Activated gamma-delta T cell (primary cell): ENCODE measurements around the gene ZC3H14.

Source experiments
- DNase-seq: peaks from one replicate; lab custom pipeline; 2025; lab: John Stamatoyannopoulos, UW

Gene ZC3H14

DNA sequence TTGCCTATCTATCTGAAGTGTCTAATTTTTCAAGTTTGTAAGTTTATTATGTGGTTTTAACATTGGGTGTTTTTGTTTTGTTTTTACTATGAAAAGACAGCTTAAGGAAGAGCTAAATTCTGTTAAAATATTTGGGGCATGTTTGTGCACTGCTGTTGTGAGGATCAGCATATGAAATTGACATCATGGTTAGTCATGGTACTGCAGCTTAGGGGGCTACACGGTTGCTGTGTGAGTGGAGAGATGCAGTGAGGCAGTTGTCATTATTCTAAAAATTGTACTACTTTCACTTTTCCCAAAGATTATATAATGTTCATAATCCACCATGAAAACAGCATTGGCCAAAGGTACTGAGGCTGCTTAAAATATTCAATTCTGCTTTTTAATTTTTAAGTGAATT, 49.0 kb downstream of the ZC3H14 start:
- DNase-seq = no peak

DNA sequence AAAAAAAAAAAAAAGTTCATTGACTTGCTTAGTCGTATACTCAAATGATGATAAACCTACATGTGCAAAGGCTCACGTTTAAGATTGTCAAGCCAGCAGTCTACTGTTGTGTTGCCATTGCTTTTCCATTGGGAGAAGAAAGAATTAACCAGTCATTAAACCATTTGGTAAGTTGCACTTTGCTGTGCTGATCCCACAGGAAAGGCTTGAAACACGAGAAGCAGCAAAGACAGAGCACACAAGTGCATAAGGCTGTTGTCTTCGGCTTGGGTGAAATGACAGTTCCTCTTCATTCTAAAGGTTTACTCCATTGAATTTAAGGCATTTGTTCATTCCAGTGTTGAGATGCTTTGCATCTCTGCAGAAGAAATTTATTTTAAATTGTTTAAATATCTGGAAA, 50.1 kb downstream of the ZC3H14 start:
- no peak for DNase-seq

DNA sequence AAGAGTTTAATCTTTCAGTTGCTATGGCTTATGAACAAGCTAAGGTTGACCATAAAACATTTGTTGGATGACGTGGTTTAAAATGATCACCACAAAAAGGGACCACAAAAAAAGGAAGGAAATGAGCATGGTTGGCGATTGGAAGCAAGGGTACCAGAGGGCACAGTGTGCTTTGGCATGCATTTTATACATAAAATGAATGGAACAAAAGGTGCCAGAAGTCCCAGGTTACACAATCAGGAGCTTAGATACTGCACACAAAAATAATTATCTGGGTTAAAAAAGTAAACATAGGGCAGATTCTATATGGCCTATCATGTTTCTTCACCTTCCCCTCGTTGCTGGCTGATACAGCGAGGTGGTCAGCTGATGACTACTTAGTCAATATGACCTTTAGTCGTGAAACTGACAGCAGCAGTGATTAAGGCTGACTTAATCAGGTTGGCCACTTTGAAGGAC, 50.7 kb downstream of the ZC3H14 start:
- no peak for DNase-seq

DNA sequence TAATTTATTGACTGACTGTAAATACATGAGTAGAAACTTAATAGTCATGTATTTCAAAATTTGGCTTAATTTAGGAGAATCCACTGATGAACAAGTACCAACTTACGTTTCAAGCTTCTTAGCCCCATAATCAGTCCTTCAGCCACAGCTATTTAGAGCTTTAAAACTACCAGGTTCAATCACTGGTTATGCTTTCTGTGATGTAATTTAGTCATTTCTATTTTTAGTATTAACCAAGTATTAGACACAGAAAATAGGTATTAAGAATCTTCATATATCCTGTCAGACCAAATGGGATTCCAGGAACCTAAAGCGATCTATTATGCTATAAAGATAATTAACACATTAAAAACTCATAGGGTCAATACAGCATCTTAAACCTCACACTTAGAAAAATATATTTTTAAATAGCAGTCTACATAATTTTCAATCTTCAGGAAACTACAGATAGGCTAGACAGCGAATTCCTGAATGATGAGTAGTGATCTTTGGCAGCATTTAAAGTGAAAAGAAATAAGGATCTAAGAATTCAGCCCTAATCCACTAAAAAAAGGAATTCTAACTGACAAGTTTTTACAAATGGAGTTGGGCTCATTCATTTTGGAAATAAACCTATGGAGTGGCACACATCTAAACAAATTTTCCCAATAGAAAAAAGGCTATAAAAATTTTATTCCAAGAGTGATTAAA, 51.5 kb downstream of the ZC3H14 start:
- DNase-seq = no peak

DNA sequence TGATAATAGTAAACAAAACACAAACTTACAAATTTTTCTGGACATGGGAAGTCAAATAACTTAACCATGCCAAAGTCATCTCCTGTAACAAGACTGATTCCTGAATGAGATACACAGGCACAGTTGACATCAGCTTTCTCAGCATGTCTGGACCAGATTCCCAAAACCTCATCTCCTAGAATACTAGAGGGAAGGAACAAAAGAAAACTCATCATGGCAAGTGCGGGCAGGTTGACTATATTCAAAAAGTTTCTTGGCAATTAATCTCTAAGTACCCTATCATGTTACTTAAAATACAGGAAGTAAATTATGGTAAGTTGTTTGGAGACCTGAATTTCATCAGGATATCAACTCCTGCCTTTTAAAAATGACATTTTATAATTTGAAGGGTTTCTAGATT, 53.9 kb downstream of the ZC3H14 start:
- no peak for DNase-seq

DNA sequence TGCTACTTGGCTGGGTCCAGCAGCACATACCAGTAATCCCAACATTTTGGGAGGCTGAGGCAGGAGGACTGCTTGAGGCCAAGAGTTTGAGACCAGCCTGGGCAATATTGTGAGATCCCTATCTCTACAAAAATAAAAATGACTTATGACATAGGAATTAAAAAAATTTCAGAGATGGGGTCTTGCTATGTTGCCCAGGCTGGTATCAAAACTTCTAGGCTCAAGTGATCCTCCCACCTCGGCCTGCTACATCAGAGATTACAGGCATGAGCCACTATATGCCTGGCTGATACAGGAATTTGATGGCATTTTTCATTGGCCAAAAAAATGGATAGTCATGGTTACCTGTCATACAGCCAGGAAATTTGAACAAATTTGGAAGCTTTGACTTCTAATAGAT, 54.6 kb downstream of the ZC3H14 start:
- no peak for DNase-seq

DNA sequence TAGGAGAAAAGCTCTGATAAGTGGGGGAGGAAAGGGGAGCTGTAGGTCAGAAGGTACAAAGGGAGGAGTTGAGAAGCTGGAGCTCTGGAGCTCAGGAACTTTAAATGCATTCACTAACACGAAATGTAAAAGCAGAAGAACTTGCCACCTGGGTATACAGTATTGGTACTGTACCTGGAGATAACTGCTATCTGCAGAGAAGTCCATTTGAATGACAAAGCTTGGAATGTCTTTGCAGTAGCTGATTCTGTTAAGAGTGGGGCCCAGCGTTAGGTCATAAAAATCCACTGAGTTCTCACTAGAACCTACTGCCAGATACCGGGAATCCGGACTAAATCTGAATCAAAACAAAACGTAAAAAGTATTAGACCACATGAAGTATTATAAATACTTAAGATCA, 55.6 kb downstream of the ZC3H14 start:
- DNase-seq = no peak

DNA sequence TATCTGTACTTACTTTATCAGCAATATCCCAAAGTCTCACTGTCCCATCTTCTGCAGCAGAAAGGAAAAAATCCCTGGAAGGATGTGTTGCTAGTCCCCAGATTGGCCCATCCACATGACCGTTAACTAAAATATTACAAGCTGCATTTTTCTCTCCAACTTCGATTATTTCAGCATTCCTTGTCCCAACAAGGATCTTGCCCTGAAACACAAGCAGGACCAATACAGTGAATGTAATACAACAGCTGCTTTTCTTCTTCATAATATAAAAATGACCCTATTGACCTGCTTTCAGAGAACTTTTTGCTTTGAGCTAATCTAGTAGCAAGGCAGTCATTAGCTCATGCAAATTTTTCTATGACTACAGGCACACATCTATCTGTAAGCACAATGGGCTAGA, 58.3 kb downstream of the ZC3H14 start:
- no peak for DNase-seq

DNA sequence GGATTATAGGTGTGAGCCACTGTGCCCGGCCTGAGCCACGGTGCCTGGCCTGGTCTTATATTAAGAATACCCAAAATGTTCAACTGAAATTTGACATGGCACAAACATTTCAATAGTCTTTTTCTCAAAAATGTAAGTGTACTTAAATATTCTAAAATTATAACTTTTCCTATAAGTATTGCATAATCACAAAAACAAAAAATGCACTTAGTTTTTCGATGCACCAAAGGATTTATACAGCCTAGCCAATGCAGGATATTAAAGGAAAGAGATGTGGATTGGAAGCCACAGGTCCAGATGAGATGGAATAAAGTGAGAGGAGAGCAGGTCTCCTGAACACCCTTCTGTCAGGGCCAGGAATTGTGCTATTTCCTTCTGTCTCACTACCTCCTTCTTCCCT, 62.8 kb downstream of the ZC3H14 start:
- no peak for DNase-seq

DNA sequence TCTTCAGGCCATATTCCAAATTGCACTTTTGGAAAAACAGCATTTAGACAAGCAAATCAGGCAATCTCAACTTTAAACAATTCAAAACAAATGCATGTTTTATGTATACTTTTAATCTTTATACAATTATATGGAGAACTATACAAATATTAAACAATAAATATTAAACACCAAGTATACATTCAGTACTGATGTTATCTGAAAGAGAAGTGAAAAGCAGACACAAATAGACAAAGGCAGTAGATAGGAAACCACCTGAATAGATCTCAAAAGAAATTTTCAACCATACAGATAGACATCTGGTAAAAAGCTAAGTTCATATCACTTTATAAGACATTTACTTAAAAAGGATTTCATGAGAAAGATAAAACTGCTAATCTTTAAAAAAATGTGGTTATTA, 65.2 kb downstream of the ZC3H14 start:
- DNase-seq = no peak

DNA sequence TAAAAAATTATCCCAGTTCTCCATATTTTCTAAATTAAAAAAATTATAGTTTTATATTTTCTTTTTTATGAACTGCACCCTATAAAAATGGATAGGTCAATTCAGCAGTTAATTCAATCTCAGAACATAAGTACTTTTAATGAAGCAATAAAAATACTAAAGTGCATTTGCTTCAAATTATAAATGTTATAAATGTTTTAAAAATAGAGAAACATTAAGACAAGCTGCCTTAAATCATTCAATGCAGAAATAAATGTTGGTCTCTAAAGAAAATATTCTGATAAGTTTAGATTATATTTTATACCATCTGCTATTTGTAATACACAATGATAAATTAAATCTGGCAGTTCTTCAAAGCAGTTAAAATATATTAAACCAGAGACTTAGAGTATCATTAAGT, 65.6 kb downstream of the ZC3H14 start:
- DNase-seq = no peak

DNA sequence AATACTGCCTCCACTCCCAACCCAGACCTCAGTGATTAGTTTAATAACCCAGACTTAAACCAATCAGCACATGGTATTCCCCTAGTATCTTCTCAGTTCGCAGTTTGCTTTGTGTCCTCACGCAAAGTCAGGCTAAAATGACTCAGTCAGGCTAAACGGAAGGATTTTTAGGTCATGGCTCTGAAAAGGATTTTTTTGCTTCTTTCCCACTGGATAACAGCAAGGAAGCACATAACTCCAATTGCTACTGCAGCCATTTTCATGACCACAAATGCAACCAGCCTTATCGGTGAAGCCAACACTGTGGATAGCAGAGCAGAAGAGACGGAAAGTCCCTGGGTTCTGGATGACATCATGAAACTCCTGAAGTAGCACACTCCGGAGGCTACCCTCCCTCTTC, 67.7 kb downstream of the ZC3H14 start:
- no peak for DNase-seq

DNA sequence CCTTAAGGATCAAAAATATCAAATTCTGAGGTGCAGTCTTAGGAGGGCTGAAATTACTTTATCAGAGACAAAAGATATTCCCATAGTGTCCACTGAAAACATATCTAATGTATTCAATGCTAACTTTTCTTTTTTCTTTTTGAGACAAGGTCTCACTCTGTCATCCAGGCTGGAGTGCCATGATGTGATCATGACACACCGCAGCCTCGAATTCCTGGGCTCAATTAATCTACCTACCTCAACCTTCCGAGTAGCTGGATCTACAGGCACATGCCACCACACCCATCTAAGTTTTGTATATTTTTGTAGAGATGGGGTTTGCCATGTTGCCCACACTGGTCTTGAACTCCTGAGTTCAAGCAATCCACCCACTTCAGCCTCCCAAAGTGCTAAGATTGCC, 68.3 kb downstream of the ZC3H14 start:
- no peak for DNase-seq

DNA sequence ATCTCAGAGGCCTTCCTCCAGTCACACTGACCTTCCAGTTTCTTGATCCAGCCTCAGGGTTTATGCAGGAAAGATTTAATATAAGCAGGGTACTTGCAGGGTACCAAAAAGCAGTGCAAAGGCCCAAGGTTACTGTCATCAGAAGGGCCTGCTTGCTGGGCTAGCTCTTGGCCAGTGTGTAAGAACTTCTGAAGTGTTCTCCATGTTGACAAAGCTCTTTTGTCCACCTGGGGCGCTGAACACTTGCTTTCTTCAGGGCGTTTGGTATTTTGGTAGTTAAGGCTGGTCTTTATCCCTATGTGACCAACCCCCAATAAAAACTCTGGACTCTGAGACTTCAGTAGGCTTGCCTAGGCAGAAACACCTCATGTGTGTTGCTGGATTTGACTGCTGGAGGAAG, 69.7 kb downstream of the ZC3H14 start:
- DNase-seq = no peak

DNA sequence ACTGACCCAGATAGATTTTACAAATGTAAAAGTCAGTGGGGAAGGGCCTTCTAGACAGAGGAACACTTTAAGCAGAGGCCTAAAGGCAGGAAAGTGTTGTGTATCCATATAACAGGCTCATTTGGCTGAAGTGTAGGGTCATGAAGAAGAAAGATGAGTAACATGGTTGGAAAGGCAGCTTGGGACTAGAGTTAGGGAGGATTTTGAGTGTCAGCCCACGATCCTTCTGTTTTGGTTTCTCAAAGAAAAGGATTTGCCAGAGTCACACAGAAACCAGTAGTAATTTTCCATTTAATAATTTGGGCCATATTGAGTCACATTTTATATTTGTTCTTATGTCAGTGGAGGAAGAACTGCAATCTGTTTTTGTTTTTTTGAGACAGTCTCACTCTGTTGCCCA, 76.4 kb downstream of the ZC3H14 start:
- no peak for DNase-seq

DNA sequence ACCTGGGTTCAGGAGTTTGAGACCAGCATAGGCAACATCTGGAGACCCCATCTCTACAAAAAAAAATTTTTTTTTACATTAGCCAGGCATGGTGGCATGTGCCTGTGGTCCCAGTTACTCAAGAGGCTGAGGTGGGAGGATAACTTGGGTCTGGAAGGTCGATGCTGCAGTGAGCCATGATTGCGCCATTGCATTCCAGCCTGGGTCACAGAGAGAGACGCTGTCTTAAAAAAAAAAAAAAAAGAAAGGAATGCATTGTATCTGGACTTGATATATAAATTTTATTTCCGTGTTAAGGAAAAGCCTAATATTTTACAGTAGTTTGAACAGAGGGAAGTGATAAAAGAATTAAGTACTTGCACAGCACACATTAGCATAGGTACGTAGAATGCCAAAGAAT, 97.2 kb downstream of the ZC3H14 start:
- DNase-seq = no peak

DNA sequence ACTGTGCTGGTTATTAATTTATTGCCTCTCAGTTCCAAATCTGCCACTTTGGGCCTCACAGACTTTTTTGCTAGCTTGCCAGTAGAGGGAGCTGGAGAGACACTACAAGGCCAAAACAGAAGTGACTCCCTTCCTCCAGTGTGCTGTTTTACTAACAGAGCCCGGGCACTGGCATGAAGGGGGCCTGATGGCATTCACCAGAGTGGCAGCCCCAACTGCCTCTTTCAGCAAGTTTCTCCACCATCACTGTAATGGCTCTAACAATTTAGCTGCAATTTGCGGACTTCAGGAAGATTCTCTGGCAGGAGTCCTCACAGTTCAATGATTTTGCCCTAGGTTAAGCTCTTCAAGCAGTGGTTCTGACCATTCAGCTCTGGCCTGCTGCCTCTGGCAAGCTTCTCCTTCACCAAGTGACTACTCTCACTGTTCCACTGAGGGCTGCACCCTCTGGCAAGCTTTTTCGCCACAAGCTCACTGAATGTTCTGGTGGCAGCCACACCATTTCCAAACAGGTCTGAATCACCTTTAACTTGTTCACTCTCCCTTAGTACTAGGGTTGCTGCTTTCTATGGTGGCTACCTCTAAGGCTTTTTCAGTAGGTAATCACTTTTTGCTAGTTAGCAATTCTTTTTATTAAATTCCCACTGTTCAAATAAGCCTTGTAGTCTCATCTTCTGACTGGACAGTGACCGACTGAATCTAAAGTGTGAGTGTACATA, 104.9 kb downstream of the ZC3H14 start:
- DNase-seq = no peak

DNA sequence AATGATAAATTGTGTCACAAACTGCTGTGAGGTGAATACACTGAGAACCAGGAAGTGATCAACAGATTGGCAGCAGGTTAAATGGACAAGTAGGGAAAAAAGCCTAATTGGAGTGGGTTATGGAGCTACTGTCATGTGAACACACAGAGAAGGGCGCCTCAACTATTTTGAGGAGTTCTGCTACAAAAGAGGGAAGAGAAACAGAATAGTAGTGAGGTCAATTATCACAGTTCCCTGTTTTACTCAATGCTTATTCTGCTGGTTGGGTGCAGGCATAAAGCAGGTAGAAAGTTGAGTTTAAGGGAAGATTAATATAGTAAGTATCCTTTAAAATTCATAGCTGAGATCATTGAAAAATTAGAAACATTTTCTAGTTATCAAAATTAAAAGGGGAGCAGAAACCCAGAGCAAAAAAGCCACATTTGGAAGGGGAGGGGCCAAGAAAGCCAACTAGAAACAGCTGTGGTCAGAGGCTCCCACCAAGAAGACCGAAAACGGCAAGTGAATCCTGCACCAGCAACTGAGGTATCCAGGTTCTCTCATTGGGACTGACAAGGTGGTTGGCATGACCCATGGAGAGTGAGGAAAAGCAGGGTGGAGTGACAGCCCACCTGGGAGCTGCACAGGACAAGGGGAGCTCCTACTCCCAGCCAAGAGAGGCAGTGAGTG, 105.7 kb downstream of the ZC3H14 start:
- DNase-seq = no peak

DNA sequence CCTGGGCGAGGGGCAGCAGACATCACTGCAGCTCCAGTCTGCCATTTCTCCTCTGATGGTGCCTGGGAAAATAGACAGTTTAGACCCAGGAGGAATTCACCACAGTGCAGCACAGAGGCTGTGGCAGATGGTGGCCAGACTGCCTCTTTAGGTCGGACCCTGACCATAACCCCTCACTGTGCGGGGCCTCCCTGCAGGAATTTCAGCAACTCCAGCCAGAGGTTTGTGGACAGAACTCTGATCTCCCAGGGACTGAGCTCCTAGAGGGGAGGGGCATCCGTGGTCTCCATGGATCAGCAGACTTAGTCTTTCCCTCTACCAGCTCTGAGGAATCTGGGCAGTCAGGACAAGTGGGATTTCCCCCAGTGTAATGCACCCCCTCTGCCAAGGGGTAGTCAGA, 106.5 kb downstream of the ZC3H14 start:
- DNase-seq = no peak
